NCI-H345 treated with DMSO at 0.1 percent for 48 hours (cell line): ENCODE data around the gene SRM.
"Not testable (repeated sequence)": the region's sequence is repeated elsewhere in the genome, so short reads cannot be mapped to it uniquely, and the experiment has no call there.

Experiments used
- DNase-seq: peaks from one replicate; lab custom pipeline; 2025; ENCODE audit not compliant: unreplicated experiment; lab: John Stamatoyannopoulos, UW

SRM gene

GRCh38 chr1:11059968-11060830 is at the start of gene SRM:
Gene SRM, minus strand, starts transcription at chr1:11060018. Its CDS starts 75 bp downstream, at chr1:11059943.
- peak; percentile 87 for DNase-seq

- no peak for DNase-seq
Measured at GRCh38 chr1:11109047-11109760, 49.4 kb upstream of the SRM start.

GRCh38 chr1:11107599-11107998 is 47.8 kb upstream of the SRM start:
- DNase-seq, result no peak

GRCh38 chr1:11105586-11105985 is 45.8 kb upstream of the SRM start:
- DNase-seq, result no peak

GRCh38 chr1:11101347-11101746 is 41.5 kb upstream of the SRM start:
- DNase-seq, result no peak

- DNase-seq, result not testable (repeated sequence)
Measured at GRCh38 chr1:11100806-11101205, 41.0 kb upstream of the SRM start.

GRCh38 chr1:11100149-11100493 is 40.3 kb upstream of the SRM start:
- DNase-seq, result no peak

GRCh38 chr1:11099310-11100148 is 39.7 kb upstream of the SRM start, which contains the start of gene EXOSC10:
Gene EXOSC10, minus strand, starts transcription at chr1:11099869. Its CDS starts 38 bp downstream, at chr1:11099831.
- DNase-seq, result peak; percentile 89

GRCh38 chr1:11098931-11099309 is 39.1 kb upstream of the SRM start:
- no peak for DNase-seq

GRCh38 chr1:11083784-11084183 is 24.0 kb upstream of the SRM start:
- DNase-seq, result not testable (repeated sequence)

GRCh38 chr1:11080931-11081330 is 21.1 kb upstream of the SRM start:
- DNase-seq, result no peak

GRCh38 chr1:11078631-11079030 is 18.8 kb upstream of the SRM start:
- no peak for DNase-seq

- not testable (repeated sequence) for DNase-seq
Measured at GRCh38 chr1:11073398-11073797, 13.6 kb upstream of the SRM start.

GRCh38 chr1:11072216-11072917 is 12.5 kb upstream of the SRM start:
- peak; percentile 96 for DNase-seq

GRCh38 chr1:11071463-11072215 is 11.8 kb upstream of the SRM start:
- peak; percentile 96 for DNase-seq

- DNase-seq, result no peak
Measured at GRCh38 chr1:11070876-11071275, 11.1 kb upstream of the SRM start.

- no peak for DNase-seq
Measured at GRCh38 chr1:11068600-11069473, 9.0 kb upstream of the SRM start.

- no peak for DNase-seq
Measured at GRCh38 chr1:11067716-11068599, 8.1 kb upstream of the SRM start.
